ENCODE data around the gene CCDC158.
A peak's percentile ranks its signal among the peaks of the same experiment; 100 is the strongest.
"Not testable (repeated sequence)": the region's sequence is repeated elsewhere in the genome, so short reads cannot be mapped to it uniquely, and the experiment has no call there.

CCDC158 gene

GRCh38 chr4:76364763-76365162, 56.2 kb downstream of the CCDC158 start:
- no peak for DNase-seq

- DNase-seq = no peak
Observed at GRCh38 chr4:76363556-76364290, 57.2 kb downstream of the CCDC158 start.

GRCh38 chr4:76361689-76362412, 59.1 kb downstream of the CCDC158 start:
- no peak for DNase-seq

- DNase-seq = not testable (repeated sequence)
Observed at GRCh38 chr4:76359881-76360466, 61.0 kb downstream of the CCDC158 start.

- DNase-seq = no peak
Observed at GRCh38 chr4:76357981-76358380, 63.0 kb downstream of the CCDC158 start.

- DNase-seq = peak; percentile 11
Observed at GRCh38 chr4:76354517-76355473, 66.1 kb downstream of the CCDC158 start.

- DNase-seq = no peak
Observed at GRCh38 chr4:76342803-76343202, 78.1 kb downstream of the CCDC158 start.

GRCh38 chr4:76342191-76342590, 78.8 kb downstream of the CCDC158 start:
- DNase-seq = no peak

GRCh38 chr4:76341063-76341462, 79.9 kb downstream of the CCDC158 start:
- peak; percentile 69 for DNase-seq

GRCh38 chr4:76339364-76339763, 81.6 kb downstream of the CCDC158 start:
- DNase-seq = peak; percentile 29

GRCh38 chr4:76334885-76335284, 86.1 kb downstream of the CCDC158 start:
- no peak for DNase-seq

- DNase-seq = no peak
Observed at GRCh38 chr4:76326515-76326914, 94.4 kb downstream of the CCDC158 start.

GRCh38 chr4:76325072-76325471, 95.9 kb downstream of the CCDC158 start:
- no peak for DNase-seq

GRCh38 chr4:76322236-76322635, 98.7 kb downstream of the CCDC158 start:
- peak; percentile 14 for DNase-seq

GRCh38 chr4:76316131-76316530, 104.8 kb downstream of the CCDC158 start:
- no peak for DNase-seq

GRCh38 chr4:76315267-76315918, 105.5 kb downstream of the CCDC158 start:
- no peak for DNase-seq

- no peak for DNase-seq
Observed at GRCh38 chr4:76313547-76313946, 107.4 kb downstream of the CCDC158 start.

GRCh38 chr4:76312457-76312856, 108.5 kb downstream of the CCDC158 start:
- no peak for DNase-seq

- DNase-seq = peak; percentile 39
Observed at GRCh38 chr4:76311896-76312331, 109.0 kb downstream of the CCDC158 start.

GRCh38 chr4:76310683-76311082, 110.3 kb downstream of the CCDC158 start:
- no peak for DNase-seq

GRCh38 chr4:76309939-76310550, 110.9 kb downstream of the CCDC158 start:
- no peak for DNase-seq

GRCh38 chr4:76308548-76308947, 112.4 kb downstream of the CCDC158 start:
- no peak for DNase-seq
